Activated CD8-positive, alpha-beta T cell treated with anti-CD3 and anti-CD28 coated beads, Interleukin-2, amount 10 ng/mL, durations not matched to agents 7 days and 5 days (primary cell): ENCODE results near the gene INSL3. TPM values are rescaled to one million over a fixed set of nuclear protein-coding genes. Genes with fewer than 3 reads are reported as not detected.
A peak's percentile ranks its signal among the peaks of the same experiment; 100 is the strongest.

Experiments used
- ATAC-seq: fragments of 150-1000 bp; cut with Tn5 transposase; one replicate; pipeline ENCODE4 v1.10.0; 2021; ENCODE audit warnings: moderate library complexity
- CTCF ChIA-PET: fragments of 350-600 bp; sonication (Branson Sonifier 250); formaldehyde crosslinking; loops from one replicate; lab custom pipeline; 2021; ENCODE audit warnings: antibody characterized with exemption; lab: Charles Lee
- POLR2A ChIA-PET: fragments of 350-600 bp; sonication (Branson Sonifier 250); formaldehyde crosslinking; loops from one replicate; lab custom pipeline; 2021; ENCODE audit warnings: antibody characterized with exemption; lab: Charles Lee
- DNase-seq: peaks from one replicate; pipeline ENCODE4 v3.0.0-alpha.2; 2020
- H3K27ac Mint-ChIP-seq: one replicate; pipeline ENCODE4 v1.8.0; 2021; ENCODE audit warnings: mild to moderate bottlenecking, mixed read lengths
- H3K27me3 Mint-ChIP-seq: one replicate; pipeline ENCODE4 v1.8.0; 2021; ENCODE audit warnings: low read depth, mixed read lengths
- H3K36me3 Mint-ChIP-seq: one replicate; pipeline ENCODE4 v1.8.0; 2021; ENCODE audit warnings: low read depth, mixed read lengths
- H3K4me1 Mint-ChIP-seq: one replicate; pipeline ENCODE4 v1.8.0; 2021; ENCODE audit warnings: low read depth, mixed read lengths
- H3K4me3 Mint-ChIP-seq: one replicate; pipeline ENCODE4 v1.8.0; 2021; ENCODE audit warnings: mild to moderate bottlenecking, mixed read lengths
- H3K9me3 Mint-ChIP-seq: one replicate; pipeline ENCODE4 v1.8.0; 2022; ENCODE audit warnings: mixed read lengths; ENCODE audit not compliant: insufficient read depth
- total RNA-seq, 2 experiments: library from RNA; stranded (reverse); gene quantifications; one replicate each; pipeline ENCODE4 v1.2.3, GENCODE V29; 2021

INSL3 gene, protein sequence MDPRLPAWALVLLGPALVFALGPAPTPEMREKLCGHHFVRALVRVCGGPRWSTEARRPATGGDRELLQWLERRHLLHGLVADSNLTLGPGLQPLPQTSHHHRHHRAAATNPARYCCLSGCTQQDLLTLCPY
- total RNA-seq, result 1 to 10 TPM; 5.0 to 6.4 TPM

DNA sequence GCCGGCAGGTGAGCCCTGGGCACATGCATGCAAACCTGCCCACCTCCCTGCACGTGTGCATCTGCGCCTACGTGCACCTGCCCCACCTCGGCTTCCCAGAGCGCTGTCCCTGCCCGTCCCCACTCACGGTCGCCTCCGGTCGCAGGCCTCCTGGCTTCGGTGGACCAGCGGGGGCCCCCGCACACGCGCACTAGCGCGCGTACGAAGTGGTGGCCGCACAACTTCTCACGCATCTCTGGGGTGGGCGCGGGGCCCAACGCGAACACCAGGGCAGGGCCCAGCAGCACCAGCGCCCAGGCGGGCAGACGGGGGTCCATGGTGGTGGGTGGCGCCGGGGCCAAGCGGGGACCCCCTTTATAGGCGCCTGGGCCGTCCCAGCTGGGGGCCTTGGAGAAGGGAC lies at the start of gene INSL3:
Gene INSL3, minus strand, starts transcription at position 330 of the 400 bp plus-strand sequence. Its CDS starts 13 bp downstream, at position 317.
- ChIA-PET CTCF (no interaction called here), POLR2A (interaction anchor here (1.2 kb wide), 1 partner anchor 10 kb away, joined by 4 read pairs; no protein-coding TSS in a partner anchor)
- no peaks in the 10 kb centered on the region for H3K27me3 Mint-ChIP-seq

DNA sequence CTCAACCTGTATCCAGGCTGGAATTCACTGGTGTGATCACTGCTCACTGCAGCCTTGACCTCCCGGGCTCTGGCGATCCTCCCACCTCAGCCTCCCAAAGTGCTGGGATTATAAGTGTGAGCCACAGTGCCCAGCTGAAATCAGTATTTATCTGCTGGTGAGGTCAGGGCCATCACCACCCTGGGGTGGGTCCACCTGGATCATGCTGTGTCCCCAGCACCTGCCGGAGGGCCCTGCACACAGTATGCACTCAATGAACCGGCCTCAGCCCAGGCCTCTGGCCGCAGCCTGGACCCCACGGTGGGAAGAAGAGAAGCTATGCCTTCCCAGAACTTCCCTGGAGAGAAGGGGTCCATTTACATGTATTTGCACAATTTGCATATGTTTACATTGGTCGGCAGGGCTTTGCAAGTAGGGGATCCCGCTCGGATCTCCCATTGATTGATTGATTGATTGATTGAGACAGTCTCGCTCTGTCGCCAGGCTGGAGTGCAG lies 47.8 kb upstream of the INSL3 start:
- ChIA-PET POLR2A (interaction anchor here (0.6 to 3.7 kb wide), 2 partner anchors 9 to 58 kb away, joined by 3 to 23 read pairs; partner anchors contain the start of gene RPL18A), CTCF (interaction anchor here (4.8 kb wide), 2 partner anchors 9 to 63 kb away, joined by 54 to 62 read pairs; partner anchors contain the start of genes CCDC124 and RPL18A)
- H3K9me3 Mint-ChIP-seq, result no peaks in the 10 kb centered on the region
- H3K27me3 Mint-ChIP-seq, result no peaks in the 10 kb centered on the region
- DNase-seq (no peak), ATAC-seq (no peak)
- peaks cover 17% of the 10 kb centered on the region for H3K36me3 Mint-ChIP-seq
- H3K4me3 Mint-ChIP-seq, result no peak overlapping the region
- no peak overlapping the region for H3K27ac Mint-ChIP-seq
- peaks cover 26% of the 10 kb centered on the region for H3K4me1 Mint-ChIP-seq

More for the DNA sequence above, at the start of gene INSL3:
- no peak for ATAC-seq
- Mint-ChIP-seq H3K4me1 (no peaks in the 10 kb centered on the region), H3K4me3 (no peak within 1 kb of the TSS), H3K27ac (no peak within 1 kb of the TSS), H3K9me3 (no peaks in the 10 kb centered on the region), H3K36me3 (peaks cover 7% of the 10 kb centered on the region)
- no peak for DNase-seq

DNA sequence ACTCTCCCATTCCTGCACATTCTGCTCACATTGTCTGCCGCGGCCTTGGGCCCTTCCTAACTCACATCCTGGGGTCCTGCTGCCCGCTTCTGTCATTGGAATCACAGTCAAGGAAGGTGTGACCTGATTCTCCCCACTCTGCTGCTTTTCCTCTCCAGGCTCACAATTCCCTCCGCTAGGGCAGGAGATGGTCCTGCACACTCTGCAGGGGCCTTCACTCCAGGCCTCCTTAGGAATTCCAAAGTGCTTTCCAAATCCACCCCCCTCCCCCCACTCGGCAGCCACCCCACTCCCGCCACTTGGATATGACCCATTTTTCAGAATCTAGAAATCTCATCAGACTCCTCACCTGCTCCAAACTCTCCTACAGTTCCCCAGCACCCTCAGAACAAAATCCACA lies 47.4 kb upstream of the INSL3 start:
- Mint-ChIP-seq H3K4me1 (peaks cover 22% of the 10 kb centered on the region), H3K4me3 (no peak overlapping the region), H3K27ac (no peak overlapping the region), H3K36me3 (peaks cover 22% of the 10 kb centered on the region), H3K27me3 (no peaks in the 10 kb centered on the region), H3K9me3 (no peaks in the 10 kb centered on the region)
- ATAC-seq, result no peak
- DNase-seq, result no peak
- ChIA-PET CTCF (interaction anchor here (1.4 to 4.8 kb wide), 2 partner anchors 8 to 64 kb away, joined by 4 to 54 read pairs; partner anchors contain the start of genes CCDC124 and RPL18A), POLR2A (interaction anchor here (0.6 to 1.1 kb wide), 2 partner anchors 58 to 133 kb away, joined by 3 to 4 read pairs; no protein-coding TSS in a partner anchor)

DNA sequence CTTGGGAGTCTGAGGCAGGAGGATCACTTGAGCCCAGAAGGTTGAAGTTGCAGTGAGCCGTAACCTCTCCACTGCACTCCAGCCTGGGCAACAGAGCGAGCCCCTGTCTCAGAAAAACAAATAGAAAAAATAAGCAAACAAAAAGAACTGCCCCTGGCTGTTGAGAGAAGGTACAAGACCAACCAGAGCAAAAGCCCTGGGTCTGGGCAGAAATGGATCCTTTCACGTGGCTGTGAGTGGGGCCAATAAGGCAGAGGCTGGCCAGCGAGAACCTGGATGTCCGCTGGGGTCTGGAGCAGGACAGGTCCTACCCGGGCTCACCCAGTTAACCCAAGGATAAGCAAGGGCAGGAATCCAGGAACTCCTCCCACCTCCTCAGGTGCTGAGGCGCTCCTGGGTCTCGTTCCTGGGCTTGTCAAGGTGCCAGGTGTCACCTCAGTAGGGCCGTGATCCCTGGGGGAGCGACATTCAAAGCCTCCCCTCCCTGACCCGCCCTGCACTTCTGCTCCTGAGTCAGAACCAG lies 45.7 kb upstream of the INSL3 start:
- no peak overlapping the region for H3K27ac Mint-ChIP-seq
- no peaks in the 10 kb centered on the region for H3K27me3 Mint-ChIP-seq
- POLR2A ChIA-PET, result no interaction called here
- no peaks in the 10 kb centered on the region for H3K9me3 Mint-ChIP-seq
- DNase-seq (no peak), ATAC-seq (no peak)
- no peak overlapping the region for H3K4me3 Mint-ChIP-seq
- peaks cover 21% of the 10 kb centered on the region for H3K4me1 Mint-ChIP-seq
- peaks cover 34% of the 10 kb centered on the region for H3K36me3 Mint-ChIP-seq
- CTCF ChIA-PET, result interaction anchor here (1.4 to 9.8 kb wide), 3 partner anchors 8 to 66 kb away, joined by 4 to 289 read pairs (median 7); partner anchors contain the start of genes CCDC124 and RPL18A

DNA sequence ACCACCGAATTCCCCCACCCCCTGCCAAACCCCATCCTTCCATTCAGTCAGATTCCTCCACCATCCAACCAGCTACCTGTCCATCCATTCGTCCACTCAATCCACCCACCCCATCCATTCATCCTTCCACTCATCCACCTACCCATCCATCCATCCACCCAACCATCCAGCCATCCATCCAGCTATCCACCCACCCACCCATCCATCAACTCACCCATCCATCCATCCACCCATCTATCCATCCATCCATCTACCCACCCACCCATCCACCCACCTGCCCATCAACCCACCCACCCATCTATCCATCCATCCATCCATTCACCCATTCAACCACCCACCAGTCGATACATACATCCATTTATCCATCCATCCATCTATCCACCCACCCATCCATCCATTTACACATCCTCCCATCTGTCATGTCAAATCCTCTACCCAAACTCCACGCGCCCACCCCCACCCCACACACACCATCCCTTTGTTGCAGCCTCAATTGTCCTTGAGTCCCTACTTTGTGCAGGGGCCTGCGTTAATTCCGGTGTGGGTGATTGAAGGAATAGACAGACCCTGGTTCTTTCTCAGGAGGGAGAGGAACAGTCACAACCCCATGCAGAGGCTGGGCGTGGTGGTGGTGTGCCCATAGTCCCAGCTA lies 45.1 kb upstream of the INSL3 start:
- Mint-ChIP-seq H3K36me3 (peaks cover 38% of the 10 kb centered on the region), H3K27me3 (no peaks in the 10 kb centered on the region), H3K4me3 (no peak overlapping the region), H3K27ac (peak overlapping the region; percentile 34), H3K4me1 (peaks cover 23% of the 10 kb centered on the region), H3K9me3 (no peaks in the 10 kb centered on the region)
- ATAC-seq (peak; percentile 2), DNase-seq (no peak)
- POLR2A ChIA-PET, result no interaction called here
- CTCF ChIA-PET, result interaction anchor here (9.8 kb wide), 1 partner anchor 66 kb away, joined by 289 read pairs; the partner anchor contains the start of gene CCDC124

DNA sequence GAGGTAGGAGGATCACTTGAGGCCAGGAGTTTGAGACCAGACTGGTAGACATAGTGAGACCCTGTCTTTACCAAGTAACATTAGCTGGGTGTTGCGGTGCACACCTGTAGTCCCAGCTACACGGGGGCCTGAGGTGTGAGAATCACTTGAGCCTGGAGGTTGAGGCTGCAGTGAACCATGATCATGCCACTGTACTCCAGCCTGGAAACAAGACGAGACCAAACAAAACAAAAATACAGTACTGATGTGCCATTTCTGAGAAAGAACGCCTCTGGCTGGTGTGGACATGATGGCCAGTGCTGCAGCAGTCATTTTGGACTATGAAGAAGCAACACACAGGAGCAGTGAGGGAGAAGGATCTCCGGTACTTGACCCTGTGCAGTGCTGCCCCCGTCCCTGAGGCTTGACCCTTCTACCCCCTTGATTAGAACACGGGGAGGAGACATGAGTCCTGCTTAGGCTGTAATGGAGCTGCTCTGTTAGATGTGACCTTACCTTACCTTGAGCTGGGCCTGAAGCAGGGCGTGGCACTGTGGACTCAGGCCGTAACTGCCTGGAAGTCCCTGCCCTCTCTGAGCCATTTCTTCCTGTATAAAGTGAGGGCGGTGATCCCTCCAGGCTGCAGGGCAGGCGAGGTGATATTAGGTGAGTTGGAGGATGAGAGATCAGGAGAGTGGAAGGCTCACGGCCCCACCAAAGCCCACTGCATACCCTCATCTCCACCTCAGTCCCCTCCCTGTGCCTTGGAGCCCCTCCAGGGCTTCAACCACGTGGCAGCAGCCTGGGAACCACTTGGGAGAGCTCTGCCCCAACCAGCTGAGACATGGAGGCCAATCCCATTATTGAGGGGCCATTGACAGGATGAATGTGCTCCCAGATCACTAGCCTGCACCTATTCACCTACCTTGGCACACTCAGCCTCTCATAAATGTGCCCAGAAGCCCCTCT lies 44.3 kb upstream of the INSL3 start:
- ATAC-seq, result peak; percentile 11
- H3K4me1 Mint-ChIP-seq, result peaks cover 24% of the 10 kb centered on the region
- peaks cover 44% of the 10 kb centered on the region for H3K36me3 Mint-ChIP-seq
- ChIA-PET CTCF (interaction anchor here (0.9 to 9.8 kb wide), 2 partner anchors 10 to 67 kb away, joined by 3 to 289 read pairs; partner anchors contain the start of gene CCDC124), POLR2A (interaction anchor here (1.2 kb wide), 1 partner anchor 67 kb away, joined by 7 read pairs; the partner anchor contains the start of gene CCDC124)
- H3K27ac Mint-ChIP-seq, result peak overlapping the region; percentile 63
- H3K4me3 Mint-ChIP-seq, result no peak overlapping the region
- DNase-seq, result no peak
- no peaks in the 10 kb centered on the region for H3K9me3 Mint-ChIP-seq
- H3K27me3 Mint-ChIP-seq, result no peaks in the 10 kb centered on the region

DNA sequence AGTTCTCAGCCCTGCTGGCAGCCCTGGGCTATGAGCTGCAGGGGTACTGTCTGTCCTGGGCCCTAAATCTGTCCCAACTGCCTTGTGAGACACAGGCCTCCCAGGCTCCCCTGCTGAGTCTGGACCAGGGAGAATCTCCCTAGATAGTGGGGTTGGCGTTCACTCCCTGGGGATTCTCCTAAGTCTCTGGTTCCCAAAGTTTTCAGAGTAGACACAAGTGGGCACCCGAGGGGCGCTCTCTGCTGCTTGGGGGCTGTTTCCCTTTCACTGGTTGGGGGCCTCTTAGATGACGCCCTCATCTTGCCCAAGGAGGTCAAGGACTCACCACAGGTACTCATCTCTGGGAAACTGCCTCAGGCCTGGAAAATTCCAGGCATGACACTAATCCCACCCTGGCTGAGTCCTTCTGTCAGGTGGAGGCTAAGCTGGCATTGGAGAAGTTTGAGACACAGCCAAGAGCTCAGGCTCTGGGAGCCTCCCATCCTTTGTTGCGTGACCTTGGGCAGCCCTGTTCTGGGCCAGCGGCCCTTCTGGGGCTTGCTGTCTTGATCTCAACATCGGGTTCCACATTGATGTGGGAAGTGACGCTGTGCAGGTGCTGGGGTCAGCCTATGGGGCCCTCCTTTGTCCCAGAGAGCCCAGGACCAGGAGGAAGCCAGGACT lies 42.3 kb upstream of the INSL3 start:
- ChIA-PET CTCF (interaction anchor here (9.8 kb wide), 1 partner anchor 69 kb away, joined by 289 read pairs; the partner anchor contains the start of gene CCDC124), POLR2A (interaction anchor here (1.0 to 1.6 kb wide), 3 partner anchors 9 to 69 kb away, joined by 3 to 10 read pairs (median 6); partner anchors contain the start of gene SLC5A5)
- ATAC-seq (no peak), DNase-seq (no peak)
- Mint-ChIP-seq H3K27ac (peak overlapping the region; percentile 57), H3K4me1 (peaks cover 27% of the 10 kb centered on the region), H3K27me3 (no peaks in the 10 kb centered on the region), H3K4me3 (no peak overlapping the region), H3K9me3 (no peaks in the 10 kb centered on the region), H3K36me3 (peaks cover 52% of the 10 kb centered on the region)

DNA sequence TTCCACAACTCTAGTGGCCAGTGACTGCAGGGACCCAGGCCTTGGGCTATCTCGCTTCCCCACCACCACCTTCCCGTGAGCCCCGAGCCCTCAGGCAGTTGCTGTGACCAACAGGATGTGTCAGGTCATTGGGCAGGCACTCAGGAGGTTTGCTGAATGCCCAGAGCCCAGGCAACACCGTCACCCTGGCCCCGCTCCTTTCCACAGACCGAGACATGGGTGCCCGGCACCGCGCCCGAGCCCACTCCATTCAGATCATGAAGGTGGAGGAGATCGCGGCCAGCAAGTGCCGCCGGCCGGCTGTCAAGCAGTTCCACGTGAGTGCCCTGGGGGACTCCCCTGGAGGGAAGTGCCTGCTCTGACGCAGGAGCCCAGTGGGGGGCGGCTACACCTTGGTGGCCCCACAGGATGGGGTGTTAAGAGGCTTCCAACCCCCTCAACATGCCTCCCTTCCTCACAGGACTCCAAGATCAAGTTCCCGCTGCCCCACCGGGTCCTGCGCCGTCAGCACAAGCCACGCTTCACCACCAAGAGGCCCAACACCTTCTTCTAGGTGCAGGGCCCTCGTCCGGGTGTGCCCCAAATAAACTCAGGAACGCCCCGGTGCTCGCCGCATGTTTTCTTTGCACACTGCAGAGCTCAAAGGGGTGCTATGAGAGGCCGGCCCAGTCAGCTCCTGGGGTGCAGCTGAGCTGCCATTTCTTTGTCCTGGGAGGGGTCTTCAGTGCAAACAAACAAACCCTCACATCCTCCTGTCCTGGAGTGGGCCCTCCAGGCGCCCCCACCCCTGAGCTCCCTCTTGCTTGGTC lies 41.6 kb upstream of the INSL3 start:
- H3K27ac Mint-ChIP-seq, result peak overlapping the region; percentile 55
- peaks cover 52% of the 10 kb centered on the region for H3K36me3 Mint-ChIP-seq
- no peak overlapping the region for H3K4me3 Mint-ChIP-seq
- ATAC-seq (no peak), DNase-seq (no peak)
- ChIA-PET POLR2A (interaction anchor here (1.0 to 1.6 kb wide), 3 partner anchors 9 to 69 kb away, joined by 3 to 10 read pairs (median 6); partner anchors contain the start of gene SLC5A5), CTCF (interaction anchor here (9.8 kb wide), 1 partner anchor 69 kb away, joined by 289 read pairs; the partner anchor contains the start of gene CCDC124)
- H3K9me3 Mint-ChIP-seq, result no peaks in the 10 kb centered on the region
- H3K4me1 Mint-ChIP-seq, result peaks cover 27% of the 10 kb centered on the region
- H3K27me3 Mint-ChIP-seq, result no peaks in the 10 kb centered on the region

DNA sequence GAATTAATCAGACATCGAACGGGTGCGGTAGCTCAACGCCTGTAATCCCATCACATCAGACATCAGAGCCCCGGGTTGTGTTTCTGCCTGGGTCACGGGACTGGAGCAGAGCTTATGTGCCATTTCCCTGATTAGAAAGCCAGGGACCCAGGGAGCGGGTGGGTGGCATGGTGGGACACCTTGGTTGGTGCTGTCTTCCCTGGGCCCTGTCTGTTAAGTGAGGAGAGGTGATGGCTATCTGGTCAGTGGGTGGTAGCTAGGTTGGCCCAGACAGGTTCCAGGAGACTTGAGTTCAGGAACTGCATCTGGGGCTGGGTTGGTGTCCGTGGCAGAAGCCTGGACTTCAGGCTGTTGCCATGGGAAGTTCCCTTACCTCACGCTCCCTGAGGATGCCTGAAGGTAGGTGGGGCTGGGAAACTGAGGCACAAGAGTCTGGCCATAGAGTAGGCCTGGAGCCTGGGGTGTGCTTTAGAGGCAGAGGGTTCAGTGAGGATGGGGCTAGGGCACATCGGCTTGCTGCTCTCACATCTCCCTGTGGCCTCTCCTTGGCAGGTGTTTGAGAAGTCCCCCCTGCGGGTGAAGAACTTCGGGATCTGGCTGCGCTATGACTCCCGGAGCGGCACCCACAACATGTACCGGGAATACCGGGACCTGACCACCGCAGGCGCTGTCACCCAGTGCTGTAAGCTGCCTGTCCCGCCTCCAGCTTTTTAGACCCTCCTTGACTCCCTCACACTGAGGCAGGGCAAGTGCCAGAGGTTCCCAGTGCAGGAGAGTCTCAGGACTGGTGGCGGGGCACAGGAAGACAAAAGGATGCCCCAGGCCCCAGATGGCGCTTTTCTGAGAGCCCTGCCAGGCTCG lies 40.5 kb upstream of the INSL3 start:
- H3K4me3 Mint-ChIP-seq, result peak overlapping the region; percentile 91
- H3K36me3 Mint-ChIP-seq, result peaks cover 52% of the 10 kb centered on the region
- H3K9me3 Mint-ChIP-seq, result no peaks in the 10 kb centered on the region
- DNase-seq (no peak), ATAC-seq (no peak)
- H3K27me3 Mint-ChIP-seq, result no peaks in the 10 kb centered on the region
- ChIA-PET CTCF (interaction anchor here (1.1 to 9.8 kb wide), 3 partner anchors 9 to 87 kb away, joined by 3 to 289 read pairs (median 54); partner anchors contain the start of genes CCDC124 and SLC5A5), POLR2A (interaction anchor here (0.6 to 3.7 kb wide), 4 partner anchors 9 to 77 kb away, joined by 3 to 69 read pairs (median 14); partner anchors contain the start of genes CCDC124 and SLC5A5)
- peaks cover 27% of the 10 kb centered on the region for H3K4me1 Mint-ChIP-seq
- H3K27ac Mint-ChIP-seq, result peak overlapping the region; percentile 96
